Uterus (tissue), 4 donors: Measurements from ENCODE around the gene TTC38. TPM values are rescaled to one million over a fixed set of nuclear protein-coding genes. Genes with fewer than 3 reads are reported as not detected.

ENCODE experiments used
- DNase-seq, 2 donors: peaks; one replicate each; pipeline ENCODE4 v3.0.0-alpha.2; 2019 to 2020
- H3K27ac ChIP-seq, 2 donors: fragments of 200-600 bp; sonication (generic); 1 replicate in 1 of 2; 2 replicates in 1 of 2; pipeline ENCODE4 v1.5.1; 2016 to 2018
- H3K27me3 ChIP-seq, 2 donors: fragments of 200-600 bp; sonication (generic); one replicate each; pipeline ENCODE4 v1.5.1; 2018 to 2019; ENCODE audit warnings: control low read depth in 1 of 2
- H3K36me3 ChIP-seq, 2 donors: fragments of 200-600 bp; sonication (generic); one replicate each; pipeline ENCODE4 v1.5.1; 2019; ENCODE audit warnings: control low read depth in 1 of 2
- H3K4me1 ChIP-seq, 2 donors: fragments of 200-600 bp; sonication (generic); one replicate each; pipeline ENCODE4 v1.5.1; 2018 to 2019; ENCODE audit warnings: control low read depth in 1 of 2
- H3K4me3 ChIP-seq, 2 donors: fragments of 200-600 bp; sonication (generic); 1 replicate in 1 of 2; 2 replicates in 1 of 2; pipeline ENCODE4 v1.5.1; 2018 to 2019; ENCODE audit warnings: mild to moderate bottlenecking in 1 of 2
- H3K9me3 ChIP-seq, 2 donors: fragments of 200-600 bp; sonication (generic); one replicate each; pipeline ENCODE4 v1.5.1; 2019; ENCODE audit warnings: control low read depth in 1 of 2
- CTCF ChIP-seq, 4 experiments: fragments of 200-600 bp in 2 of 4; fragments of 450-650 bp in 2 of 4; sonication (generic) in 2 of 4; IDR thresholded peaks; one replicate each; pipeline ENCODE4 v1.5.1; 2016 to 2019; ENCODE audit warnings: antibody characterized with exemption in 4 of 4, mild to moderate bottlenecking in 2 of 4, moderate library complexity in 1 of 4
- POLR2A ChIP-seq, 2 donors: fragments of 450-650 bp; IDR thresholded peaks; one replicate each; pipeline ENCODE4 v1.6.1; 2016; ENCODE audit warnings: antibody characterized with exemption in 2 of 2, mild to moderate bottlenecking in 1 of 2, moderate library complexity in 1 of 2
- intact Hi-C: fragments of 100-400 bp; cut with DNase I; formaldehyde crosslinking; loops from one replicate; pipeline ENCODE4 v1.15.1; 2023; ENCODE audit warnings: low total_unique reads
- total RNA-seq, 4 donors: library from RNA; depleted of rRNA in 3 of 4; stranded (reverse); fragments of >200 nt in 3 of 4; gene quantifications; one replicate each; pipeline versions ENCODE4 v1.1.0 to v1.2.4, GENCODE V29; 2014 to 2023
- donor health status: DM: yes; HTN: yes; CAD: no.

The TTC38 gene
- total RNA-seq, 4 donors from 2014 or later, result 7.7 to 50.0 (median 45.0) TPM

- no peaks in the 10 kb centered on the region for H3K9me3 ChIP-seq
- H3K36me3 ChIP-seq, result no peaks in the 10 kb centered on the region
- H3K4me3 ChIP-seq, result no peak overlapping the region
- intact Hi-C loops, result loop anchor here (10.0 kb wide), 1 partner anchor 106 kb away; no protein-coding TSS in a partner anchor
- no peaks in the 10 kb centered on the region for H3K27me3 ChIP-seq
- H3K27ac ChIP-seq, result no peak overlapping the region
- H3K4me1 ChIP-seq, result no peaks in the 10 kb centered on the region
- no peak for DNase-seq
- TF ChIP-seq POLR2A (IDR thresholded peaks at IDR 0.05) (no peak), CTCF (IDR thresholded peaks at IDR 0.05) (no peak)
Observed at GRCh38 chr22:46240907-46241306, 26.9 kb upstream of the TTC38 start.

DNA sequence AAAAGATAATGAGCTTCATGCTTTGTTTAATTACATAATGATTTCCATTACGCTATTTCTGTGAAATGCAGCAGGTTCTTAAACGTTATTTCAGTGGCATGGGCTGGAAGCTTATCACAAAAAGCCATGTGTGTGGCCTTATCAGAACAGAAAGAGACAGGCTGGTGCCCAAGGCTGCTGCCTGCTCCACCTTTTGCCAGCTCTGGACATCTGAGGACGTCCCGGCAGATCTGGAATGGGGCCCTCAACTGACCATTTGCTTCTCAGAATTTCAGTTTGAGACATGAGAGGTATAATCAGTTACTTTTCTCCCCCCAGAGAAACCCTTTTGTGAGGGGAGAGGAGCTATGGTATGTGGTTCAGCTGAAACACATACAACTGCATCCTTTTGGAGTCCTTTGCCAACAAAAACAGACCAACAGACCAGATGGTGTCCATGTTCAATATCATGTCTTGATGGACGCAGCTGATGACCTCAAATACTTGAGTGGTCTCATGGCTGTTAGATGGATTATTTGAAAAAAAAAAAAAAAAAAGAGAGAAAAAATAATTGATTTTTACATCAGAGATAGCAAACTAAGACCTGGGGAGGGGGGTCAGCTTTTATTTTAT lies 26.3 kb upstream of the TTC38 start:
- no peak for DNase-seq
- no peak overlapping the region for H3K27ac ChIP-seq
- H3K27me3 ChIP-seq, result no peaks in the 10 kb centered on the region
- no peaks in the 10 kb centered on the region for H3K4me1 ChIP-seq
- TF ChIP-seq POLR2A (IDR thresholded peaks at IDR 0.05) (no peak), CTCF (IDR thresholded peaks at IDR 0.05) (no peak)
- no peaks in the 10 kb centered on the region for H3K9me3 ChIP-seq
- no peak overlapping the region for H3K4me3 ChIP-seq
- no peaks in the 10 kb centered on the region for H3K36me3 ChIP-seq
- intact Hi-C loops, result loop anchor here (10.0 kb wide), 1 partner anchor 107 kb away; no protein-coding TSS in a partner anchor

GRCh38 chr22:46242076-46242475 lies 25.7 kb upstream of the TTC38 start:
- no peaks in the 10 kb centered on the region for H3K36me3 ChIP-seq
- H3K27ac ChIP-seq, result no peak overlapping the region
- no peaks in the 10 kb centered on the region for H3K4me1 ChIP-seq
- H3K9me3 ChIP-seq, result no peaks in the 10 kb centered on the region
- no peak for DNase-seq
- intact Hi-C loops, result loop anchor here (10.0 kb wide), 1 partner anchor 107 kb away; no protein-coding TSS in a partner anchor
- no peak overlapping the region for H3K4me3 ChIP-seq
- no peak for TF ChIP-seq POLR2A (IDR thresholded peaks at IDR 0.05)
- no peak for TF ChIP-seq CTCF (IDR thresholded peaks at IDR 0.05)
- no peaks in the 10 kb centered on the region for H3K27me3 ChIP-seq

DNA sequence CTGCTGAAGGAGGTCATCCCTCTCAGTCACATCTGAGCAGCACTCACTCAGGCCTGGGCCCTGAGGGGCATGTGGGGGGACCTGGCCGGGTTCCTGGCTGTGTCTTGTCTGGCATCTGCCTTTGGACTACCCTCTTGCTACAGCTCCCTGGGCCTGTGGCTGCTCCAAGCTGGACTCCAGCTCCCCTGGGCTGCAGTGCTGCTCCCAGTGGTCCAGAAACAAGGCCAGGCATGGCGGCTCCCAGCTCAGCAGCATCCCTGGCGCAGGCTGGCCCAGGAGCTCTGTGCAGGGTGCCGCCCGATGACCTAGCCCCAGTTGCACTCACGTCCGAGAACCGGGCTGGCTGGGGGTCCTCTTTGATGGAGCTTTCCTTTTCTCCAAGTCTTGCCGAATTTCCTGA lies 23.0 kb upstream of the TTC38 start:
- Histone ChIP-seq H3K36me3 (no peaks in the 10 kb centered on the region), H3K4me1 (no peaks in the 10 kb centered on the region), H3K27me3 (no peaks in the 10 kb centered on the region), H3K9me3 (no peaks in the 10 kb centered on the region), H3K27ac (no peak overlapping the region), H3K4me3 (no peak overlapping the region)
- intact Hi-C loops, result loop anchor here (10.0 kb wide), 1 partner anchor 110 kb away; no protein-coding TSS in a partner anchor
- DNase-seq, result no peak
- TF ChIP-seq CTCF (IDR thresholded peaks at IDR 0.05), result no peak
- no peak for TF ChIP-seq POLR2A (IDR thresholded peaks at IDR 0.05)

GRCh38 chr22:46245511-46245910 lies 22.3 kb upstream of the TTC38 start:
- DNase-seq, result no peak
- Histone ChIP-seq H3K36me3 (no peaks in the 10 kb centered on the region), H3K27me3 (no peaks in the 10 kb centered on the region), H3K9me3 (no peaks in the 10 kb centered on the region), H3K27ac (no peak overlapping the region), H3K4me1 (no peaks in the 10 kb centered on the region), H3K4me3 (no peak overlapping the region)
- TF ChIP-seq POLR2A (IDR thresholded peaks at IDR 0.05) (no peak), CTCF (IDR thresholded peaks at IDR 0.05) (no peak)
- intact Hi-C loops, result loop anchor here (10.0 kb wide), 1 partner anchor 111 kb away; no protein-coding TSS in a partner anchor
